ENCODE measurements around the gene ARID5B. TPM values are rescaled to one million over a fixed set of nuclear protein-coding genes. Genes with fewer than 3 reads are reported as not detected.

The ARID5B gene
- polyA plus RNA-seq, 1 experiment: 137 TPM

DNA sequence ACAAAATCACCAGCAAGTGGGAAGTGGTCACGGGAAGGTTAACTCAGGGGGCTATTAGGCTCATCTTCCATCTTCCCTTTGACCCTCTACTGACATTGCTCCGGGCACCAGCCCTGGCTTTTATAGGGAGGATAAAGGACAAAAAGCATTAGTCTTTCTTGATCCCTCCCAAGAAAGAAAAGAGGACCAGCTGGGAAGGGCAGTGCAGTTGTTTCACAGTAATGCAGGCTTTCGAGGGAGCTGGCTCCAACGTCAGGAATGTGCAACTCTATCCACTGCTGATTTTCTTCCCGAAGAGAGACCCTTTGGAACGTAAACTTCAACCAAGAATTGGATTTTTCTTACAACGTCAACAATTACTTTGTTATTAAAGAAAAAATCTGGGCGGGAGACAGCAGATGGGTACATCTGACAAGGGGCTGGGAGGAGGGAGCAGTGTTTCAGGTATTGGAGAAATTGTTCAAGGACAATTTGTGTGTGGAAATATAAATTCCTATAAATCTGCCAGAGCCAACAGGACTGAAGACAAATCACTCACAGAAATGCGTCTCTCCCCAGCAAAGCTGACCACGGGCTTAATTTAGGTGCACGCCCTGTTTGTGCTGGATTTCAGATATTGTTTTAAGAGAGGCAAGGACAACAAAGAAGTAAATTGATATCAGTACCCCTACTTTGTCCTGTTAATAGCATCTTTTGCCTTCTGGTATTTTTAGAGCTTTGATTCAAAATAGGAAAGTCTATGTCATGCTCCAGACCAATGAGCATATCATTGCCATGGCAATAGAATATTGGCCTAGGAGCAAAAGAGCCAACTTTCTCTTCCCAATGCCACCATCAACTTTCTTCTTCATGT lies 23.4 kb upstream of the ARID5B start:
- ChIA-PET POLR2A (no interaction called here), CTCF (interaction anchor here (0.6 kb wide), 1 partner anchor 19 kb away, joined by 3 read pairs; no protein-coding TSS in a partner anchor)
- no peak for DNase-seq (ENCODE audit: low read depth, low spot score)
- H3K9me3 ChIP-seq (ENCODE audit: control insufficient read depth, insufficient read depth, low read length): no peaks in the 10 kb centered on the region
- H3K27me3 ChIP-seq (ENCODE audit: control insufficient read depth, insufficient read depth, low read length): no peaks in the 10 kb centered on the region
- H3K4me3 ChIP-seq (ENCODE audit: low read depth, low read length): no peak overlapping the region
- no peak overlapping the region for H3K27ac ChIP-seq (ENCODE audit: low read depth, low read length)
- TF ChIP-seq, protein P1, sequence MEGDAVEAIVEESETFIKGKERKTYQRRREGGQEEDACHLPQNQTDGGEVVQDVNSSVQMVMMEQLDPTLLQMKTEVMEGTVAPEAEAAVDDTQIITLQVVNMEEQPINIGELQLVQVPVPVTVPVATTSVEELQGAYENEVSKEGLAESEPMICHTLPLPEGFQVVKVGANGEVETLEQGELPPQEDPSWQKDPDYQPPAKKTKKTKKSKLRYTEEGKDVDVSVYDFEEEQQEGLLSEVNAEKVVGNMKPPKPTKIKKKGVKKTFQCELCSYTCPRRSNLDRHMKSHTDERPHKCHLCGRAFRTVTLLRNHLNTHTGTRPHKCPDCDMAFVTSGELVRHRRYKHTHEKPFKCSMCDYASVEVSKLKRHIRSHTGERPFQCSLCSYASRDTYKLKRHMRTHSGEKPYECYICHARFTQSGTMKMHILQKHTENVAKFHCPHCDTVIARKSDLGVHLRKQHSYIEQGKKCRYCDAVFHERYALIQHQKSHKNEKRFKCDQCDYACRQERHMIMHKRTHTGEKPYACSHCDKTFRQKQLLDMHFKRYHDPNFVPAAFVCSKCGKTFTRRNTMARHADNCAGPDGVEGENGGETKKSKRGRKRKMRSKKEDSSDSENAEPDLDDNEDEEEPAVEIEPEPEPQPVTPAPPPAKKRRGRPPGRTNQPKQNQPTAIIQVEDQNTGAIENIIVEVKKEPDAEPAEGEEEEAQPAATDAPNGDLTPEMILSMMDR (IDR thresholded peaks at IDR 0.05; ENCODE audit: low read depth, low read length): no peak

DNA sequence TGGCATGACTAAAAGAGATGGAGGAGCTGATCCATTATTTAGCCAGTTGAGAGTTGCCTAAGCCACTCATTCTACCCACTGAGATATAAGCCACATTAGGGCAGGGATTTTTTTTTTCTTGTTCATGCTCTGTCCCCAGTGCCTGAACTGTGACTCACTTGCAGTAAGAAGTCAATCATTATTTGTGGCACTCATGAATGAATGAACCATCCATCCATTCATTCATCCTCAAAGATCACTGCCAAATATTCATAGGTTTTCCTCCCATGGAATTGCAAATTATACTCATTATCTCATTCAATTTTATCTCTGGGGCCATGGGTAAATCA lies 22.8 kb upstream of the ARID5B start:
- no peak for DNase-seq (ENCODE audit: low read depth, low spot score)
- Histone ChIP-seq H3K27me3 (ENCODE audit: control insufficient read depth, insufficient read depth, low read length) (no peaks in the 10 kb centered on the region), H3K9me3 (ENCODE audit: control insufficient read depth, insufficient read depth, low read length) (no peaks in the 10 kb centered on the region), H3K4me3 (ENCODE audit: low read depth, low read length) (no peak overlapping the region), H3K27ac (ENCODE audit: low read depth, low read length) (no peak overlapping the region)
- POLR2A ChIA-PET: no interaction called here
- CTCF ChIA-PET: no interaction called here
- TF ChIP-seq, protein P1 (IDR thresholded peaks at IDR 0.05; ENCODE audit: low read depth, low read length): no peak

DNA sequence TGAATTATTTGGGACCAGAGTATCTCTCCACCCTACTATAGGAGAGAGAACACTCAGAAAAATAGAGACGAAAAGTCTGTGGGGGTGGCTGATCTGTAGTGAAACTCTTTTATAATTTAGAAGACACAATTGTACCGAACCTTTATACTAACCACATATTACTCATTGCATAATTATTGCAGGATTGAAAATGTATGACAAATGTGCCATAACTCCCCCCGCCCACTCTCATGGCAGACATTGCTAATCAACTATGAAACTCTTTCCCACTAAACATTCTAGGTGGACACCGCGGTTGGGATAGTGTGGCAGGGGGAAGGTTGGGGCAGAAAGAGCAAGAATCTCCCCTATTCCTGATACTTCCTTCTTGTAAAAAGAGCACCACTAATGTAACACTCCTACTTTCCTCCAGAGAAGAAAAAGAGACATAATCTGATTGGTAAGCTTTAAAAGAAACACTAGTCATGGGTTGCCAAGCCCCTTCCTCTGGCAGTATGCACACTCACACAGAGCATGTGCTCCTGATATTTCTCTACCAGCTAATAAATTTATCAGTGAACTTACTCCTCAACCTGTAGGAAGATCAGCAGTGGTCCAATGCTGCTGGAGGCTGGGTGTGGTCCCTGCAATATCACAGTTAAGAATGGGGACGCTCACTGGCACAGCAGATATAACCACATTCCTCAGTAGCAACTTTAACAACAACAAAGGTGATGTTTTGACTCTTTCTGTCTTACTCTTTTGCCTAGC lies 18.7 kb upstream of the ARID5B start:
- Histone ChIP-seq H3K4me3 (ENCODE audit: low read depth, low read length) (no peak overlapping the region), H3K27ac (ENCODE audit: low read depth, low read length) (no peak overlapping the region), H3K9me3 (ENCODE audit: control insufficient read depth, insufficient read depth, low read length) (no peaks in the 10 kb centered on the region), H3K27me3 (ENCODE audit: control insufficient read depth, insufficient read depth, low read length) (no peaks in the 10 kb centered on the region)
- ChIA-PET CTCF (interaction anchor here (0.9 kb wide), 1 partner anchor 14 kb away, joined by 3 read pairs; no protein-coding TSS in a partner anchor), POLR2A (no interaction called here)
- DNase-seq (ENCODE audit: low read depth, low spot score): no peak
- TF ChIP-seq, protein P1 (IDR thresholded peaks at IDR 0.05; ENCODE audit: low read depth, low read length): no peak

DNA sequence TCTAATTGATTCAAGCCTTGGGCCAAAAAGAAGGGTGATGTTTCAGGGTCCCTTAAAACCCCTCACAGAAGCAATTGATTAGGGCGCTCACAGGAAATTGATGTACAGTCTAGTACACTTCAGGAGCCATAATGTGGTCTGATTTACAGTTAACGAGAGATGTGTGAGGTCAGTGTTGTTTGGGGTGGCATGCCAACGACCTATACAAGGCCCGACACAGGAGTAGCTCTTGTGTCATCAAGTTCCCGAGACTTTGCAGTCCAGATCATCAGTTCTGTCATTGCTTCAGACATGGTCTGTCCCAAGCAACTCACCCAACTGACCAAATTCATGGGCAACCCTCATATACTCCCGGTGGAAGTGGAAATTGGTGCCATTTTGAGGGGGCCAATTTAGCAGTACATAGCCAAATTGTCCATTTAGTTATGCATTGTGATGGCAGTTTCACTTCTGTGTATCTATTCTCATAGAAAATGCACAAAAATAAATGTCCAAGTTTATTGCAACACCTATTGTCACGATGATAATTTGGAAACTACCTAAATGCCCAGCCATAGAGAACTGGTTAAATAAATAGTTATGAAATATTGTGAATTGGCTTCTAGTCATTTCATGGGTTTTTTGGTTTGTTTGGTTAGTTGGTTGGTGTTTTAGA lies 18.0 kb upstream of the ARID5B start:
- no peak for DNase-seq (ENCODE audit: low read depth, low spot score)
- TF ChIP-seq, protein P1 (IDR thresholded peaks at IDR 0.05; ENCODE audit: low read depth, low read length): no peak
- no peak overlapping the region for H3K4me3 ChIP-seq (ENCODE audit: low read depth, low read length)
- no peak overlapping the region for H3K27ac ChIP-seq (ENCODE audit: low read depth, low read length)
- ChIA-PET POLR2A (no interaction called here), CTCF (interaction anchor here (0.6 to 0.9 kb wide), 2 partner anchors 13 to 14 kb away, joined by 3 read pairs; no protein-coding TSS in a partner anchor)
- no peaks in the 10 kb centered on the region for H3K9me3 ChIP-seq (ENCODE audit: control insufficient read depth, insufficient read depth, low read length)
- H3K27me3 ChIP-seq (ENCODE audit: control insufficient read depth, insufficient read depth, low read length): no peaks in the 10 kb centered on the region

All from AG04450 (cell line).